SU-DHL-6 (cell line): Measurements from ENCODE around the gene PLEKHA6.

ENCODE experiments used
- CTCF ChIP-seq: fragments of 200-600 bp; sonication (generic); IDR thresholded peaks from one replicate; pipeline ENCODE4 v1.5.1; 2017; ENCODE audit warnings: antibody characterized with exemption, mild to moderate bottlenecking, low read length, moderate library complexity; ENCODE audit not compliant: insufficient read depth, poor library complexity, severe bottlenecking
- EZH2phosphoT487 ChIP-seq: fragments of 200-600 bp; sonication (generic), shearing (Covaris generic); conservative IDR thresholded peaks from 2 replicates; pipeline ENCODE4 v1.6.1; 2018; ENCODE audit warnings: mild to moderate bottlenecking, antibody characterized with exemption, low read length, moderate library complexity, mixed read lengths

- TF ChIP-seq CTCF (no peak), EZH2phosphoT487 (no peak)
Observed at GRCh38 chr1:204251286-204251685, 108.4 kb downstream of the PLEKHA6 start.
